AG10803 (cell line): ENCODE measurements around the gene C5AR1.

Experiments
- DNase-seq: peaks from one replicate; pipeline ENCODE4 v3.0.0; 2010; ENCODE audit warnings: low read depth
- H3K4me3 ChIP-seq: 2 replicates; pipeline ENCODE4 v1.5.1; 2011; ENCODE audit warnings: mild to moderate bottlenecking, low read length, control low read depth
- CTCF ChIP-seq: conservative IDR thresholded peaks from 2 replicates; pipeline ENCODE4 v1.5.1; 2011; ENCODE audit warnings: mild to moderate bottlenecking, low read length, control low read depth, inconsistent platforms

C5AR1 gene

GRCh38 chr19:47312366-47313006, 2.8 kb downstream of the C5AR1 start:
- DNase-seq: no peak
- TF ChIP-seq CTCF: no peak
- no peak overlapping the region for H3K4me3 ChIP-seq

GRCh38 chr19:47313754-47314295, 4.2 kb downstream of the C5AR1 start:
- TF ChIP-seq CTCF: no peak
- no peak overlapping the region for H3K4me3 ChIP-seq
- no peak for DNase-seq

- no peak overlapping the region for H3K4me3 ChIP-seq
- DNase-seq: peak; percentile 89
These were observed 5.6 kb downstream of the C5AR1 start for GRCh38 chr19:47315125-47315821.

GRCh38 chr19:47316513-47316912, 6.9 kb downstream of the C5AR1 start:
- no peak overlapping the region for H3K4me3 ChIP-seq
- TF ChIP-seq CTCF: no peak
- DNase-seq: no peak

More at GRCh38 chr19:47315125-47315821, 5.6 kb downstream of the C5AR1 start:
- TF ChIP-seq CTCF: no peak

- H3K4me3 ChIP-seq: no peak overlapping the region
- DNase-seq: no peak
- no peak for TF ChIP-seq CTCF
These were observed 10.5 kb downstream of the C5AR1 start for GRCh38 chr19:47319923-47320871.

- TF ChIP-seq CTCF: no peak
- no peak for DNase-seq
- H3K4me3 ChIP-seq: no peak overlapping the region
These were observed 12.0 kb downstream of the C5AR1 start for GRCh38 chr19:47321630-47322029.
